Measurements from ENCODE around the gene PCDHA6. TPM values are rescaled to one million over a fixed set of nuclear protein-coding genes. Genes with fewer than 3 reads are reported as not detected.

PCDHA6 gene, protein sequence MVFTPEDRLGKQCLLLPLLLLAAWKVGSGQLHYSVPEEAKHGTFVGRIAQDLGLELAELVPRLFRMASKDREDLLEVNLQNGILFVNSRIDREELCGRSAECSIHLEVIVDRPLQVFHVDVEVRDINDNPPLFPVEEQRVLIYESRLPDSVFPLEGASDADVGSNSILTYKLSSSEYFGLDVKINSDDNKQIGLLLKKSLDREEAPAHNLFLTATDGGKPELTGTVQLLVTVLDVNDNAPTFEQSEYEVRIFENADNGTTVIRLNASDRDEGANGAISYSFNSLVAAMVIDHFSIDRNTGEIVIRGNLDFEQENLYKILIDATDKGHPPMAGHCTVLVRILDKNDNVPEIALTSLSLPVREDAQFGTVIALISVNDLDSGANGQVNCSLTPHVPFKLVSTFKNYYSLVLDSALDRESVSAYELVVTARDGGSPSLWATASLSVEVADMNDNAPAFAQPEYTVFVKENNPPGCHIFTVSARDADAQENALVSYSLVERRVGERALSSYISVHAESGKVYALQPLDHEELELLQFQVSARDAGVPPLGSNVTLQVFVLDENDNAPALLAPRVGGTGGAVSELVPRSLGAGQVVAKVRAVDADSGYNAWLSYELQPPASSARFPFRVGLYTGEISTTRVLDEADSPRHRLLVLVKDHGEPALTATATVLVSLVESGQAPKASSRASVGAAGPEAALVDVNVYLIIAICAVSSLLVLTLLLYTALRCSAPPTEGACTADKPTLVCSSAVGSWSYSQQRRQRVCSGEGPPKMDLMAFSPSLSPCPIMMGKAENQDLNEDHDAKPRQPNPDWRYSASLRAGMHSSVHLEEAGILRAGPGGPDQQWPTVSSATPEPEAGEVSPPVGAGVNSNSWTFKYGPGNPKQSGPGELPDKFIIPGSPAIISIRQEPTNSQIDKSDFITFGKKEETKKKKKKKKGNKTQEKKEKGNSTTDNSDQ
- 0.04 to 0.12 TPM (median 0.12 TPM) in 3 of 5 replicates, not detected in the others for total RNA-seq (2022; extraction: Qiagen RNA extraction; ENCODE audit: low read depth)

GRCh38 chr5:140827704-140828361 lies at the start of gene PCDHA6:
TSS of gene PCDHA6 (plus strand) at chr5:140827960. CDS start at chr5:140828092, 132 bp downstream.

DNA sequence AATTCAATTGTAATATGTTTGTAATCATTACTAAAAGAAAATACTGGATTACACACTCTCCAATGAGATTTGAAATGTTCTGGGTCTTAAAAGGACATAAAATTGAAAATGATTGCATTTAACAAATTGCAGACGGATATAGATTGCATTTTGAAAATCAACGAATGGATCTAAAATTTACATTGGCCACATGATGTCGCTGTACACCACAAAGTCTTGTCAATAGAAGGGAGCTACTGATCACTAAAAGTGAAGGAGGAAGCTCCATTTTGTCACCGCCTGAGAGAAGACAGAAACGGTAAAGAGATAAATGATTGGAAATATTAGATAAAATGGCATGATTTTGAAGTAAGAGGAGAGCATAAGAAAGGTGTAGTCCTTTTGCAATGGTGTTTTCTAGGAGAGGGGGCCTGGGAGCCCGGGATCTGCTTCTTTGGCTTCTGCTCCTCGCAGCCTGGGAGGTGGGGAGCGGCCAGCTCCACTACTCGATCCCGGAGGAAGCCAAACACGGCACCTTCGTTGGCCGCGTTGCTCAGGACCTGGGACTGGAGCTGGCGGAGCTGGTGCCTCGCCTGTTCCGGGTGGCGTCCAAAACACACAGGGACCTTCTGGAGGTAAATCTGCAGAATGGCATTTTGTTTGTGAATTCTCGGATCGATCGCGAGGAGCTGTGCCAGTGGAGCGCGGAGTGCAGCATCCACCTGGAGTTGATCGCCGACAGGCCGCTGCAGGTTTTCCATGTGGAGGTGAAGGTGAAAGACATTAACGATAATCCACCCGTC lies 41.7 kb upstream of the PCDHA6 start, which contains the start of gene PCDHA1:
PCDHA1 (plus strand) TSS at position 236 of the 782 bp plus-strand sequence.

DNA sequence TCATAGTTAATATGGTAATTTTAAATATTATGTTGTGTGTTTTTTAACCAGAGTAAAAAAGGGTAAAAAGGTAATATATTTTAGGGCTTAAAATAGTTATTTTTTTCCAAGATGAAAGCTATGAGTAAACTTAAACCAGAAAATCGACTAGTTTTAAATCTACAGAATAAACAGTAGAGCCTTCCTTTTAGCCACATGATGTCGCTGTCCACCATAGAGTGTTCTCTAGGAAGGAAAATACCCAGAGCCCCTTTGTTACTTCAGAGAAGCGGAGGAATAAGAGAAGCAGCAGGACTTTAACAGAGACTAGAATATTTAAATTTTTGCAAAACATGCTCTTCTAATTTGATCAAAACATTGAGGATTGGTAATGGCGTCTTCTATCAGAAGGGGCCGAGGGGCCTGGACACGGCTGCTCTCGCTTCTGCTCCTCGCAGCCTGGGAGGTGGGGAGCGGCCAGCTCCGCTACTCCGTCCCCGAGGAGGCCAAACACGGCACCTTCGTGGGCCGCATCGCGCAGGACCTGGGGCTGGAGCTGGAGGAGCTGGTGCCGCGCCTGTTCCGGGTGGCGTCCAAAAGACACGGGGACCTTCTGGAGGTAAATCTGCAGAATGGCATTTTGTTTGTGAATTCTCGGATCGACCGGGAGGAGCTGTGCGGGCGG lies 33.0 kb upstream of the PCDHA6 start, which contains the start of gene PCDHA2:
PCDHA2 (plus strand) TSS at position 258 of the 664 bp plus-strand sequence.

GRCh38 chr5:140800816-140801493 lies 26.8 kb upstream of the PCDHA6 start, which contains the start of gene PCDHA3:
TSS of gene PCDHA3 (plus strand) at chr5:140801057.

GRCh38 chr5:140806834-140807775 lies 20.7 kb upstream of the PCDHA6 start, which contains the start of gene PCDHA4:
TSS of gene PCDHA4 (plus strand) at chr5:140807068.

GRCh38 chr5:140821375-140822280 lies 6.1 kb upstream of the PCDHA6 start, which contains the start of gene PCDHA5:
TSS of gene PCDHA5 (plus strand) at chr5:140821613.

DNA sequence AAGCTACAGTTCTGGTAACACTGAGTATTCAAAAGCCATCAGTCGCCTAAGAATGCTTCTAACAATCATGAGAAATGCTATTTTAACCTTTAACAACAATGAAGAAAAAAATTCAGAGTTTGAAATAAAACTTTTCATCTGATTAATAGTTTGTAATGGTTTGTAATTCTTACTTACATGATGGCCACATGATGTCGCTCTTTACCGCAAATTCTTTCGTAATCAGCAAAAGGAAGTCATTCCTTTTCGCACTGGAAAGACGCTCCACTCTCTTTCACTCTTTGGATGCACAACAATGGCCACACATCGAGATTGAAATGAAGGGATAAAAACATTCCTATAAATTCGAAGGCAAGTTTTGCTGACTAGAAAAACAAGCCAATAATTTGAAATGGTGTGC lies 6.2 kb downstream of the PCDHA6 start, which contains the start of gene PCDHA7:
PCDHA7 (plus strand) TSS at position 277 of the 400 bp plus-strand sequence; CDS start at position 392, 115 bp downstream.

DNA sequence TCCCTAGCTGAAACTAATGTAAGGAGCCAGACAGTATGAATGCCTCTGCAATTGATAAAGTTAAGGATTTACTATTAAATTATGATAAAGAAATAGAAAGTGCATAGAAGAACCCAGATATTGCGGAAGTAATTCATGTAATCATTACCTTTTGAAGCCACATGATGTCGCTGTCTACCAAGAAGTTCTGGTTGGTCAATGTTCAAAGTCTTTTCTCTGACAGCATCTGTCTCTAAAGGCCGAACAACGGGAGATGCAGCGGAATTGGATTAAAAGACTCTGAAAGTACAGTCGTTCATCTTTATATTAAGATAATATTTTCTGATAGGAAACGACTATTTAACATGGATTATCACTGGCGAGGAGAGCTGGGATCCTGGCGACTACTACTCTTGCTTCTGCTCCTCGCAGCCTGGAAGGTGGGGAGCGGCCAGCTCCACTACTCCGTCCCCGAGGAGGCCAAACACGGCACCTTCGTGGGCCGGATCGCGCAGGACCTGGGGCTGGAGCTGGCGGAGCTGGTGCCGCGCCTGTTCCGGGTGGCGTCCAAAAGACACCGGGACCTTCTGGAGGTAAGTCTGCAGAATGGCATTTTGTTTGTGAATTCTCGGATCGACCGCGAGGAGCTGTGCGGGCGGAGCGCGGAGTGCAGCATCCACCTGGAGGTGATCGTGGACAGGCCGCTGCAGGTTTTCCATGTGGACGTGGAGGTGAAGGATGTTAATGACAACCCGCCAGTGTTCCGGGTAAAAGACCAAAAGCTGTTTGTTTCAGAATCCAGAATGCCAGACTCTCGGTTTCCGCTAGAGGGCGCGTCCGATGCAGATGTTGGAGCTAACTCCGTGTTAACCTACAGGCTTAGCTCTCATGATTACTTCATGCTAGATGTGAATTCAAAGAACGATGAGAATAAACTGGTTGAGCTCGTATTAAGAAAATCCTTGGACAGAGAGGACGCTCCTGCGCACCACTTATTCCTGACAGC lies 13.5 kb downstream of the PCDHA6 start, which contains the start of gene PCDHA8:
PCDHA8 (plus strand) TSS at position 210 of the 985 bp plus-strand sequence; CDS start at position 345, 135 bp downstream.

GRCh38 chr5:140848139-140849102 lies 20.7 kb downstream of the PCDHA6 start, which contains the start of gene PCDHA9:
TSS of gene PCDHA9 (plus strand) at chr5:140848382. CDS start at chr5:140848496, 114 bp downstream.

DNA sequence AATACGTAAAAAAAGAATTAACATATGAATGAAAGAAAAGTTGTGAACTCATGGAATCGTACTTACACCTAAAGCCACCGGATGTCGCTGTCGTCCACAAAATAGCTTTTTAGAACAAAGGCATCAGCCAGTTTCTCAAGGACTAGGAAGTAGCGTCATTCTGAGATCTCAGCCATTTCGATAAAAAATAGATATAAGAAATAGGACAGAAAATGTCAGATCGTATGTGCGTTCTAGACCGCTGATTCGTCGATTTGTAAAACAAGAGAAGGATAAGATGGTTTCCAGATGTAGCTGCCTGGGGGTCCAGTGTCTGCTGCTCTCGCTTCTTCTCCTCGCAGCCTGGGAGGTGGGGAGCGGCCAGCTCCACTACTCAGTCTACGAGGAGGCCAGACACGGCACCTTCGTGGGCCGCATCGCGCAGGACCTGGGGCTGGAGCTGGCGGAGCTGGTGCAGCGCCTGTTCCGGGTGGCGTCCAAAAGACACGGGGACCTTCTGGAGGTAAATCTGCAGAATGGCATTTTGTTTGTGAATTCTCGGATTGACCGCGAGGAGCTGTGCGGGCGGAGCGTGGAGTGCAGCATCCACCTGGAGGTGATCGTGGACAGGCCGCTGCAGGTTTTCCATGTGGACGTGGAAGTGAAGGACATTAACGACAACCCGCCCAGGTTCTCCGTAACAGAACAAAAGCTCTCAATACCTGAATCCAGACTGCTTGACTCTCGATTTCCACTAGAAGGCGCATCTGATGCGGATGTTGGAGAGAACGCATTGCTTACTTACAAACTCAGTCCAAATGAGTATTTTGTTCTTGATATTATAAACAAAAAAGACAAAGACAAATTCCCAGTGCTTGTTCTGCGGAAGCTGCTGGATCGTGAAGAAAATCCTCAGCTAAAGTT lies 28.3 kb downstream of the PCDHA6 start, which contains the start of gene PCDHA10:
PCDHA10 (plus strand) TSS at position 126 of the 903 bp plus-strand sequence; CDS start at position 278, 152 bp downstream.

GRCh38 chr5:140868721-140869554 lies 41.2 kb downstream of the PCDHA6 start, which contains the start of gene PCDHA11:
TSS of gene PCDHA11 (plus strand) at chr5:140868957. CDS start at chr5:140869104, 147 bp downstream.

